Endodermal cell (in vitro differentiated cells): ENCODE measurements around the gene NDUFS6. TPM values are rescaled to one million over a fixed set of nuclear protein-coding genes. Genes with fewer than 3 reads are reported as not detected.

Experiments used
- DNase-seq: peaks from one replicate; pipeline ENCODE4 v3.0.0-alpha.2; 2017
- H3K27ac ChIP-seq: 2 replicates; pipeline ENCODE4 v1.5.1; 2013; ENCODE audit warnings: mild to moderate bottlenecking, low read depth, low read length, moderate library complexity
- H3K27me3 ChIP-seq: 2 replicates; pipeline ENCODE4 v1.6.1; 2013; ENCODE audit warnings: mild to moderate bottlenecking, low read length, moderate library complexity; ENCODE audit not compliant: insufficient read depth, control insufficient read depth, poor library complexity, severe bottlenecking
- H3K36me3 ChIP-seq: 2 replicates; pipeline ENCODE4 v1.7.0; 2013; ENCODE audit warnings: mild to moderate bottlenecking, low read length, moderate library complexity; ENCODE audit not compliant: control insufficient read depth, insufficient read depth
- H3K4me1 ChIP-seq: one replicate; pipeline ENCODE4 v1.7.0; 2013; ENCODE audit warnings: low read length; ENCODE audit not compliant: control insufficient read depth, insufficient read depth
- H3K4me3 ChIP-seq: 2 replicates; pipeline ENCODE4 v1.5.1; 2013; ENCODE audit warnings: mild to moderate bottlenecking, low read length, moderate library complexity
- H3K9ac ChIP-seq: 2 replicates; pipeline ENCODE4 v1.6.1; 2013; ENCODE audit warnings: mild to moderate bottlenecking, low read length, moderate library complexity; ENCODE audit not compliant: poor library complexity, severe bottlenecking; ENCODE audit errors: extremely low read depth
- H3K9me3 ChIP-seq: 2 replicates; pipeline ENCODE4 v1.6.1; 2013; ENCODE audit warnings: mild to moderate bottlenecking, low read length, moderate library complexity; ENCODE audit not compliant: control insufficient read depth
- H3K27ac Mint-ChIP-seq: 2 replicates; pipeline ENCODE4 v1.8.0; 2020; ENCODE audit warnings: mixed read lengths
- H3K27me3 Mint-ChIP-seq: 2 replicates; pipeline ENCODE4 v1.8.0; 2021; ENCODE audit warnings: mild to moderate bottlenecking, mixed read lengths; ENCODE audit not compliant: insufficient read depth
- H3K36me3 Mint-ChIP-seq: 2 replicates; pipeline ENCODE4 v1.8.0; 2020; ENCODE audit warnings: low read depth, mixed read lengths
- H3K4me1 Mint-ChIP-seq: 2 replicates; pipeline ENCODE4 v1.8.0; 2020; ENCODE audit warnings: mixed read lengths
- H3K4me3 Mint-ChIP-seq: 2 replicates; pipeline ENCODE4 v1.8.0; 2020; ENCODE audit warnings: mild to moderate bottlenecking, moderate library complexity, mixed read lengths
- H3K9me3 Mint-ChIP-seq: 2 replicates; pipeline ENCODE4 v1.8.0; 2020; ENCODE audit warnings: mild to moderate bottlenecking, mixed read lengths
- CTCF ChIP-seq: fragments of 200-600 bp; sonication (generic); conservative IDR thresholded peaks from 2 replicates; pipeline ENCODE4 v1.5.0; 2021; ENCODE audit warnings: antibody characterized with exemption, mild to moderate bottlenecking
- WGBS, 2 experiments: methylation state at CpG; one replicate each; pipeline versions ENCODE4 v1.1.5 to v1.1.7; 2013; ENCODE audit warnings: missing lambda C conversion rate in 2 of 2, mixed read lengths in 1 of 2; ENCODE audit not compliant: insufficient coverage in 1 of 2, insufficient read length in 1 of 2; 5-methylcytosine and 5-hydroxymethylcytosine counted together
- total RNA-seq, 2 donors: library from RNA; stranded (reverse); fragmentation: NEBNext Ultra II Directional in 1 of 2; extraction: Animal tissue kit (Norgen Biotek cat#: 25700) in 1 of 2; gene quantifications; 2 replicates in 1 of 2; 3 replicates in 1 of 2; pipeline ENCODE4 v1.2.1, GENCODE V29; 2021

The NDUFS6 gene
- total RNA-seq, 2 donors from 2014 or later: 47.9 to 65.2 TPM

- 88 to 93% methylated on average over 2 to 3 of the region's 3 CpGs for WGBS, 2 experiments
- H3K9me3 ChIP-seq: no peaks in the 10 kb centered on the region
- H3K36me3 ChIP-seq: no peaks in the 10 kb centered on the region
- no peak overlapping the region for H3K4me3 Mint-ChIP-seq
- no peak overlapping the region for H3K4me3 ChIP-seq
- H3K9ac ChIP-seq: no peak overlapping the region
- H3K4me1 ChIP-seq: no peaks in the 10 kb centered on the region
- H3K27ac ChIP-seq: no peak overlapping the region
- peaks cover 2% of the 10 kb centered on the region for H3K4me1 Mint-ChIP-seq
- no peaks in the 10 kb centered on the region for H3K27me3 ChIP-seq
- no peak for DNase-seq
- no peaks in the 10 kb centered on the region for H3K9me3 Mint-ChIP-seq
- H3K27ac Mint-ChIP-seq: no peak overlapping the region
- no peaks in the 10 kb centered on the region for H3K27me3 Mint-ChIP-seq
- no peak for TF ChIP-seq CTCF
- peaks cover under 1% of the 10 kb centered on the region for H3K36me3 Mint-ChIP-seq
These were observed 10.0 kb upstream of the NDUFS6 start for GRCh38 chr5:1791176-1791575.

GRCh38 chr5:1792842-1793266 is 8.4 kb upstream of the NDUFS6 start:
- Histone ChIP-seq H3K36me3 (peaks cover 13% of the 10 kb centered on the region), H3K27ac (no peak overlapping the region), H3K9ac (no peak overlapping the region), H3K27me3 (no peaks in the 10 kb centered on the region), H3K9me3 (no peaks in the 10 kb centered on the region), H3K4me3 (no peak overlapping the region), H3K4me1 (no peaks in the 10 kb centered on the region)
- TF ChIP-seq CTCF: no peak
- Mint-ChIP-seq H3K27ac (no peak overlapping the region), H3K36me3 (peaks cover 10% of the 10 kb centered on the region), H3K9me3 (no peaks in the 10 kb centered on the region), H3K27me3 (no peaks in the 10 kb centered on the region), H3K4me3 (no peak overlapping the region), H3K4me1 (peaks cover 2% of the 10 kb centered on the region)
- WGBS, 2 experiments: 87 to 92% methylated on average over 7 to 8 of the region's 8 CpGs
- DNase-seq: no peak

GRCh38 chr5:1793301-1793740 is 7.9 kb upstream of the NDUFS6 start:
- Mint-ChIP-seq H3K4me3 (no peak overlapping the region), H3K27ac (no peak overlapping the region), H3K27me3 (no peaks in the 10 kb centered on the region), H3K9me3 (no peaks in the 10 kb centered on the region), H3K4me1 (peaks cover 2% of the 10 kb centered on the region), H3K36me3 (peaks cover 15% of the 10 kb centered on the region)
- WGBS, 2 experiments: 93 to 100% methylated on average over 2 to 10 of the region's 10 CpGs
- no peak overlapping the region for H3K27ac ChIP-seq
- no peak for DNase-seq
- no peaks in the 10 kb centered on the region for H3K9me3 ChIP-seq
- H3K4me1 ChIP-seq: no peaks in the 10 kb centered on the region
- H3K36me3 ChIP-seq: peaks cover 18% of the 10 kb centered on the region
- H3K9ac ChIP-seq: no peak overlapping the region
- no peak overlapping the region for H3K4me3 ChIP-seq
- H3K27me3 ChIP-seq: no peaks in the 10 kb centered on the region
- no peak for TF ChIP-seq CTCF
